HT1080 (cell line): ENCODE measurements around the gene FOXL1. TPM values are rescaled to one million over a fixed set of nuclear protein-coding genes. Genes with fewer than 3 reads are reported as not detected.

ENCODE experiments used
- DNase-seq: peaks from one replicate; pipeline ENCODE4 v3.0.0-alpha.2; 2015; ENCODE audit warnings: low read depth
- total RNA-seq: library from RNA; depleted of rRNA; stranded (reverse); fragments of >200 nt; shearing (Covaris generic); gene quantifications from 2 replicates; pipeline ENCODE4 v1.2.3, GENCODE V29; 2014; rRNA removed

The FOXL1 gene
- total RNA-seq, 1 experiment from 2014 or later = 0.51 TPM

GRCh38 chr16:86625821-86626220 lies 47.5 kb downstream of the FOXL1 start:
- peak; percentile 16 for DNase-seq

DNA sequence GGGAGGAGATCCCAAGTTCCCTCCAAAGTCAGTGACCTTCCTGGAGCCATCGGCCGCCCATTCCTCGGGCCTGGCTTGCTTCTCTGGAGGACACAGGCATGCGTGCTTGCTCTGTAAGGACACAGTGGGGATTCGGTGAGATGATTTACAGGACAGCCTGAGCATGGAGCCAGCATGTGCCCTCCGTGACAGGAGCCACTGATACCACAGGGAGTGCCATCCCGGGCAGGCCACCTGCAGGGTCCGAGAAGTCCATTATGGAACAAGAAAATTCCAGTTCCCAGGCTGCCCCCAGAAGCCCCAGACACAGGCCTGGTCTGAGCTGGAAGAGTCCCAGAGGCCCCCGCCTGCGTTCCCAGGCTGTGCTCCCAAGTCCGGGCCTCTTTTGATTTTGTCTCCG lies 47.9 kb downstream of the FOXL1 start:
- no peak for DNase-seq

DNA sequence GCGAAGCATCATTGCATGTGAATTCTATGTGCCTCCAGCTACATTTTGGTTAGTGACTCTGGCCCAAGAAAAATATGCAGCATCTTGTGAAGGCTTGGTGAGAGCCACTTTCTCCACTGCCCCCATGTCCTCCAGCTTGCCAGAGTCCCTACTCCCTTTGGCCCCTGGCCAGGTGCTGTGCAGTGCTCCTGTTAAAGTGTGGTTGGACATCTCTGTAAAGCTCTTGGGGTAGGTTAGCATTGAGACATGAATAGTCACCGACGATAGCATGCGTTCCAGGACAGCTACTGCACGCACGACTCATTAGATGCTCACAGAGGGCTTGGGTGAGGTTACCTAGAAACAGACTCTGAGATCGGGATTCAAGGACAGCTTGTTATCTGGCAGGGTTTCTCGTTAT lies 48.6 kb downstream of the FOXL1 start:
- no peak for DNase-seq

GRCh38 chr16:86628614-86629013 lies 50.3 kb downstream of the FOXL1 start:
- no peak for DNase-seq

DNA sequence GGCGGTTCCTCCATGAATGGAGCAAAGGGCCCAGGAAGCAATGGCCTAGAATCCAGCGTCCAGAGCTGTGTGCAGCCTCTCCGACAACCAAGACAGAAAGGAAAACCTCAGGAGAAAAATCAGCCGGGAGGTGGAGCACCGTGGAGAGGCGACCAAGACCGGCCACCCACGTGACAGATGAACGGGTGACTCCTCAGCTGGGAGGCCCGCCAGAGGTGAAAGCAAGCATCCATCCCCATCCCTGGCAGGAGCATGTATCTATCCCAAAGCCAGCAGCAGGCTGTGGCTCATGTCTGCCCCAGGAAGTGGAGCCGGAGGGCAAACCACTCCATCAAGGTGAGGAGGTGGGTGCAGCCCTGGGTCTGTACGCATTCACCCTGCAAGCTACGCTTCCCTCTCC lies 52.1 kb downstream of the FOXL1 start:
- no peak for DNase-seq

GRCh38 chr16:86631444-86631843 lies 53.1 kb downstream of the FOXL1 start:
- DNase-seq = peak; percentile 24

Other genes with a start within 250 kb of the FOXL1 start
- gene FOXF1, start 68.0 kb upstream of the FOXL1 start, total RNA-seq = 0.10 TPM in 1 of 2 replicates, not detected in the other
- 9.8 and 10.4 TPM in 2 replicates for gene MTHFSD, start 23.3 kb upstream of the FOXL1 start, total RNA-seq
- 1.1 and 1.5 TPM in 2 replicates for gene FOXC2, start 11.7 kb upstream of the FOXL1 start, total RNA-seq